CD4-positive, alpha-beta T cell treated with Interleukin-21 for 1 hour (primary cell): ENCODE data around the gene RTN4.

ENCODE experiments used
- DNase-seq: peaks from one replicate; pipeline ENCODE4 v3.0.0-alpha.2; 2020

Gene RTN4

DNA sequence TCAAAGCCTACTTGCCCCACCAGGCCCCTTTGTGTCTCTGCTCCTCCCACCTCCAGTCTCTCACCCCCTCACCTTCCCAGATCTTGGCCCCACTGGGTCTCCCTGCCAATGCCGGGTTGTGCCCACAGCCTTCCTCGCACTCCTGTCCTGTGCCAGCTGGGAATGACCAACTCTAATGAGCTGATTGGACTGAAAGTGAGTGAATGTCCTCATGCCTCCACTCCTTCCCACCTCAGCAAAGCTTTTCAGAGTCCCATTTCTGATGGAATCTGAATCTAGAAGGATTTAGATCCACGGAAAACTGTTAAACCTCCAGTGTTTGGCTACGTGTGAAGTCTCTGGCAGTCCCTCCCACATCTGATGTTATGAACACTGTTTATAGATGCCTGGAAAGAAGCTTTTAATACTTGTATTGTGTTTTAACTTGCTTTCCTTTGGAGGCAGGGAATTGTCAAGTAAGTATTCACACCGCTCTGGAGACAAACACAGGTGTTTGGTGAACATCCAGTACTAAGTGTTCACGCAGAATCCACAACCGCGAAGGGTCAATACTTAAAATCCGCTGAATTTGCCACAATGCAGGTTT is 103.9 kb downstream of the RTN4 start:
- DNase-seq, result no peak

DNA sequence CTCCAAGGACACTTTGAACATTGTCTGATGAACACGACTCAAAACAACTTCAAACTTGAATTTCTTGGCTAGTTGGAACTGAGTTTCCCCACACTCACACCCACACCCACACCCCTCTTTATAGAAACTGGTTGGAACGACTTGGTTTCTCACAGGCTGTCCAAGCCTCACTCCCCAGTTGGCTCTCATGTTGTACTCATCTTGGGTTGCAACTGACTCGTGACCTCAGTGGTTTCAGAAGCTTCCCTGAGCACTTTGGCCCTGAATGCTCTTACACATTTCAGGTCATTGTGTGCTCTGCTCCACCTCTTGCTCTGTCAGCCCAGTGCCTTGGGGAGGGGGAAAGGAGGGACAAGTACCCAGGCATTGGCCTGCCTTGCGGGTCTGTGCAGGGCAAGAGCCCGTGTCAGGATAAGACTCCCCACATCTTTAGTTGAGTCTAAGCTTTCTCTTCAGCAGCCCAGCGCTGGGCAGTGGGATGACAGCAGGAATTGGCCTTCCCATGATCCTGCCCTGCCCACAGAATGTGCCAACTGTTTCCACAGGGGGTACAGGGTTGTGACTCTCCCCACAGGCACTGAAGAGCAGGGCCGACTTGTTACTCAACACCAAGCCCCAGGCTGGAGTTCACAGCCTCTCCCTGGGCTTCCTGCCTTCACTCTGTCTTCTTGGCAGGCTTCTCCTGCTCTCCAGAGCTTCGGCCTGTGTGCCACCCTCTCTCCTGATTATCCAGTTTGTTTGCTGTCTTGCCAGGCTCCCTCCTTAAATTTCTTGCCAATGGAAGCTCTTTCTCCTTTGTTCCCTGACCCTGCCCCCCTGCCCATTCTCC is 104.6 kb downstream of the RTN4 start:
- DNase-seq, result no peak

DNA sequence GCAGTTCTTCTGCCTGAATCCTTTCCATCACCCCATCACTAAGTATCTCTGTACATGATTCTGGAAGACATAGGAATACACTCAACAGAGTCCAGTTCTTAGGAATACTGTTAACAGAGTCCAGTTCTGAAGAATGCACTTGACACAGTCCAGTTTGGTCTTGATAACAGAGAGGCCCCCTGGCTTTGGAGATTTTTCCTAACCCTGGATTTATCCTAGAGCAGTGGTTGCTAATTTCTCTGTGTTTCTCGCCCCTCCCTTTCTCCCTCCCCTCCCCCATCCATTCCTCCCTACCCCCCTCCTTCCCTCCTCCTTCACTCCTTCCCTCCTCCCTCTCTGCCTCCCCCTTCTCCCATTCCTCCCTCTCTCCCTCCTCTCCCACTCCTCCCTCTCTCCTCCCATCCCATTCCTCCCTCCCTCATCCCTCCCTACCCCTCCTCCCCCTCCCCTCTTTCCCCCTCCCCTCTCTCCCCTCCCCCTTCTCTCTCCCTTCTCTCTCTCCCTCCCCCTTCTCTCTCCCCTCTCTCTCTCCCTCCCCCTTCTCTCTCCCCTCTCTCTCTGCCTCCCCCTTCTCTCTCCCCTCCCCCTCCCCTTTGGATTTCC is 105.4 kb downstream of the RTN4 start:
- DNase-seq, result no peak

DNA sequence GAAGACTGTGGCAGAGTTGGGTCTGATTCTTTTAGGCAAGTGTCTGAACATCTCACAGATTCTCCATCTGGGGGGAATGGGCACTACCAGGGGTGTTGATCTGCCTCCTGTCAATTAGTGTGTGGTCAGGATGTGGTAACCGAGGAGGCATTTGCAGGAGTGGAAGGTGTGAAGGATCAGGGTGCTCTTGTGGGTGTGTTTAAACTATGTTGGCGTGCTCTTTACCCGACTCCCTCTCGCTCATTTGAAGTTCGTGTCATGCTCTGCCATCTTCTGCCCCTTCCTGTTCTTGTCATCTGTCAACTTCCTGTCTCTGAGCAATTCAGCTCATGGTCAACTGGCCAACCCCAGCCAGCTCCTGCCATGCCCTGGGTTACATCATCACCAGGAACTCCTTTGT is 107.9 kb downstream of the RTN4 start:
- DNase-seq, result peak; percentile 64

DNA sequence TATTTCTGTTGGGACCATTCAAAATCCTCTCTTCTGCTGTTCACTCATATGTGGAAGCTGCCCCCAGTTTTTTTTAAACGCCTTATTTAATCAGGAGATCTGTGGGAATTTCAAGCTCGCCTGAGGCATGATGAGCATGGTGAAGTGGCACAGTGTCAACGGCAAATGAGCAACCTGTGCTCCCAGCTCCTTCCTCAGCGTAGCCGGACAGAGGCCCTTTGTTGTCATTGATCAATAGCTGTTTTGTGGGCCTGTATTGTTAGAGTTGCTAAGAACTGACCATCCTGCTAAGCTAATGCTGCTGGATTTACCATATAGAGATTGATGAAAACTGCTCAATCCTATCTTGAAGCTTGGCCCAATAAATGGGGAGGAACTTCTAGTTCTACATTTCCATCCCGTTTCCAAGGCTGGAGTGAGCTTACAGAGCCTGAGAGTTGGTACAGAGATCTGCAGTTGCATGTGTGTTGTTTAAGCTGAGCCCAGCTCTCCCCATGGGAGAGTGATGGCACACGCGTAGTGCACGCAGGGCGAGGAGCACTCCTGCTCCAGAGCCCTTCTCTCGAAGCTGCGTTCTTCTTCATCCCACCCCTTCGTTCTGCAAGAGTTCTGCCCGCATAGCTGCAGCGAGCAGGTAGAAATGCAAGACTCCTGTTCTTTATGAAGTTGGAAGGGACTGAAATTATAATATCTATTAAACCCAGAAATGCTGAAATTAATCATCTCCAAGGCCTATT is 108.8 kb downstream of the RTN4 start:
- DNase-seq, result no peak

DNA sequence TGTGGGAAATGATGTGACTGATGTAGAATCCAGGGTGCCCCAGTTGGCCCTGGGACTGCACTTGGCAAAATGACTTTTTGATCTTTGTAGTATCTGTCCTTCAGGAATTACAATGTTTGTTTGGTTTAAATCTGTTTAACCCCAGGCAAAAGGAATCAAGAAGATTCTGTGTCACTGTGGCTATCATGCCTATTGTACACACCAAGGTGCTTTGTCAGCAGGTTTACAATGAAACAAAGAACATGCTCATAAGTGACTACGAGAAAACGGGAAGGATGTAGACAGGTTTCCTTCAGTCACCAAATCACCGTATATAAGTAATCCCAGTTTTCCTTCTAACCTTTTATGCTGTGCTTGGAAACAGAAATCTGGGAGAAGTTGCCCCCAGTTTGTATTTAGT is 109.5 kb downstream of the RTN4 start:
- DNase-seq, result no peak

DNA sequence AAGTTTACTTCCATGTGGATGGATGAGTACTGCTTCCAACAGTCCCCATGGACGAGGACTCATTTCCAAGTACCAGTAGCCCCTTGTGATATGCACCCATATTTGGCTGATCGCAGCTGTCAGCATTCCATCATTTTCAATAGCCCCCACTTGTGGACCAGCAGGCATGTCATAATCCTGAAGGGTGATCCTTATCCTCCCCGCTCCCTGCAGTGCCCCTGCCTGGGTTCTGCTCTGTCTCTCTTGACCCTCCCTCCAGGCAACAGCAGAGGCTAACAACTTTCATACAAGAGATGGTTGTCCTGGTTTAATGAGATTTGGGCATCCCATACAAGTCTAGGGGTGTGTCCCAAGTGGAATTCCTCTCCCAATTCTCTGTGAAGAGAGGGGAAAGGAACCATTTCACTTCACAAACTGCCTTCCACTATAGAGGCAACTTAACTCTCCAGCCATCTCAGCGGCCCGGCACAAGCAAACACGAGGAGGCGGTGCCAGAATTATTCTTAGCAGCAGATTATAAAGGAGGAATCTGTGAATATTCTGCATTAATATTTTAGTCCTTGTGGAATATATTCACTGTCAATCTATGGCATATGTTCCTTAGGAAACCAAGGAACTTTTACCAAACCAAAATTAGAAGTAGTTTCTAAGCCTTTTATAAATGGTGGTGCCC is 110.7 kb downstream of the RTN4 start:
- DNase-seq, result no peak

DNA sequence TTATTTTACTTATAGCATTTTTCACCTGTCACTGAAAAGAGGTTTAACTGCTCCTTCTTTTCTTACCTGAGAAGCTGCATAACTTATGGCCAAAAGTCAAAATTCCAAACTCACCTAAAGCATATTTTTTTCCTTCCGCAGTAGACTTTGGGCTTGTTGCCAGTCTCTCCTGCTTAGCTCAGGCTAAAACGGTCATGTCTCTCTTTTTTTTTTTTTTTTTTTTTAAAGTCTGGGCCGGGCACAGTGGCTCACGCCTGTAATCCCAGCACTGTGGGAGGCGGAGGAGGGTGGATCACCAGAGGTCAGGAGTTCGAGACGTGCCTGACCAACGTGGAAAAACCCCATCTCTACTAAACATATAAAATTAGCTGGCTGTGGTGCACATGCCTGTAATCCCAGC is 113.5 kb downstream of the RTN4 start:
- no peak for DNase-seq

DNA sequence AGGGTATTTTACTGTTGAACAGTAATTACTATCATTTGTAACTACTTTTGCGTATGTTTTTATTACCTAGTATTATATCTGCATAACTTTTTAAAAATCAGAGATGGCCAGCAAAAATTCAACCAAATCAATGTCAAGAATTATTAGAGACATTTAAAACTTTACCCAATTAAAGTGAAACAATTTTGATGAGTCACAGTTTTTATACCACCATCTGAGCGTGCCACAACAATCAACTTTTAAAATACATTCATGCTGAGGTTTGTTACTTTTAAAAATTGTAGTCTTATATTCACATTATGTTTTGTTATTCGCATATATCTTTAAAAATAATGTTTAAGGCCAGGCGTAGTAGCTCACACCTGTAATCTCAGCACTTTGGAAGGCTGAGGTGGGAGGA is 114.9 kb downstream of the RTN4 start:
- DNase-seq, result no peak

DNA sequence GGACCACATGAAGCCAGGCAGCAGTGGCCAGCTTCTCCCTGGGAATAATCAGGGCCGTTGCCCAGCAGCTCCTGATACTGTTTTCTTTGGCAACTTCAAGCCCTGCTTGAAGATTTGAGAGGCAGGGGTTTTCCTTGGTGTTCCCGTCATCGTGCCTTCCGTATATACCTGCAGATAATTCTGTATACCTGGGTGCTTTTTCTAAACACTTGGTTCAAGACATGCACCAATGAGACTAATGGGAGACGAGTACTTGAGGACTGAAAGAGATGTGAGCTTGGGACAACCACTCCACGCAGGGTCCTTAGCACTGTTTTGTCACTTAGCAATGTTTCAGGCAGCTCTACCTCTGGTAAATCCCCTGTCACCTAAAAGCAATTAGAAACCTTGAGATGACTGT is 118.8 kb downstream of the RTN4 start:
- DNase-seq, result no peak

DNA sequence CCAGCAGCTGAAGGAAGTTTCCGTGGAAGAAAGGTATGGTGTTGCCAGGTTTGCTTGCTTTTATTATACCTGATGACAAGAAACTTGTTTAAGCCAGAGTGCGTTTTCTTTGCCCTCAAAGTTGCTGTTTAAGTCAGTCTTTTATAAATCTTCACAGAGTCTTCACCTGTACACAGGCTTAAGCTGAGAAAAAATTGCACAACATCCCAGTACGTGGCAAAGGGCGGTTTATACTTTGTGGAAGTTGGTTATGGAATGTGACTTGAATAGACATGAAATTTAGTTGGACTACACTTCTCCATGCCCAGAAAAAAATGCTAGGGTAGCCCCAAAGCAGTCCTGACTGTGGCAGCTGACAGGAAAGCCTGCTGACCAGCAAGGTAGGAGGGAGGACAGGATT is 121.5 kb downstream of the RTN4 start:
- DNase-seq, result no peak

DNA sequence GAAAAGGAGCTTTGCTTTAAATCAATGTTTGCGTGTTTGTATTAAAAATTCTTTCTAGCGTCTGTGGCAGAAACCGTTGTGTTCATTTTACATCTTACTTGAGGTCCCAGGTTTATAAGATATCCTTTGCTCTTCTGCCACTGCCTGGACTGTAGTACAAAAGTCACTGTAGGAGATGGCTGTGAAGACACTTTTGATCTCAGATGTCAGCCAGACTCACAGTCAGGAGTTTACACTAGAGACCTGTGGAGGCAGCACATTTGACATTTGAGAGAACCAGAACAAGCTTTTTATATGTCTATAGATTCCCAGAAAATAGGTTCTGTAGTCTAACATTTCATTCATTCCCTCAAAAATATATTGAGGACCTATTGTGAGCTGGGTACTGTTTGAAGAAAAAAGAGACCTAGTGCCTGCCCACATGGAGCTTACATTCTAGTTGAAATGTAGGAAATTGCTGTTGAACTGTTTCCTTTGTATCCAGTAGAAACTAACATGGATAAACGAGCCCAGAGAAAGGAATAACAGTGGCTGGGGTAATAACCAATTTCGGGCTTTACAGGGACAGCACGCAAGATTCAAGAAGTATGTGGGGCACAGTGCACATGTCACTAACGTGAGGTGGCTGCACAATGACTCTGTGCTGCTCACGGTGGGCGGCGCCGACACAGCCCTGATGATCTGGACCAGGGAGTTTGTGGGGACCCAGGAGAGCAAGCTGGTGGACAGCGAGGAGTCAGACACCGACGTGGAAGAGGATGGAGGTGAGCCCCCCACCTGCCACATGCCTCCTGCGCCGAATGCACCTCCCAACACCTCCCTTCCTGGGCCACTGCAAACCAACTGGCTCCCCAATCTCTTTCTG is 122.3 kb downstream of the RTN4 start:
- DNase-seq, result no peak

DNA sequence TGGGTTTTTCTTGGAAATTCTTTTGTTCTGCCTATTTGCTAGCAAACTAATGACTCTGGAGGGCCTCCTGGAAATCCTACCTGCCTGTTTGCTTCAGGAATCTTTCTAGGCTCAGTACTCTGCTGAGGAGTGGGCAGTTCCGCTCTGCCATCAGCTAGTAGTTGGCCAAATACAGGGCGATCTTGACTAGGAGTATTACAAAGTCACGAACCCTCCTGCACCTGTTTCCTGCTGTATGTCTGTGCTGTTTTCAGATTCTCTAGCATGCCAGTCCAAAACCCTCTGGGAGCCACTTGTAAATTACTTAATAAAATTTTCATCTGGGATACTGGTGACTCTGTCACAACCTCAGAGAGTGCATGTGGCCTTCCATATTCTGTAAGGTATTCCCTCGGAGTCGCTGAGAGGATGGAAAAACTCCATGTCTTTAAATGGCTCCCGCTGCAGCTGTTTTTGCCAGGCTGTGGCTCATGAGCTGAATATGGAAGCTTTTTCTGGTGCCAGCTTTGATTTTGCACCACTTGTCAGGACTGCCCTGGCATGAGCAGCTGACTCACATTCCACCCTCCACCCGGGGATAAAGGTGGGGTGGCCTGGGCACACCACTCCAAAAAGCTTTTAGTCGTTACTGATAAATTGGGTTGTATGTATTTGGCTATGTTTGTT is 123.0 kb downstream of the RTN4 start:
- DNase-seq, result no peak

DNA sequence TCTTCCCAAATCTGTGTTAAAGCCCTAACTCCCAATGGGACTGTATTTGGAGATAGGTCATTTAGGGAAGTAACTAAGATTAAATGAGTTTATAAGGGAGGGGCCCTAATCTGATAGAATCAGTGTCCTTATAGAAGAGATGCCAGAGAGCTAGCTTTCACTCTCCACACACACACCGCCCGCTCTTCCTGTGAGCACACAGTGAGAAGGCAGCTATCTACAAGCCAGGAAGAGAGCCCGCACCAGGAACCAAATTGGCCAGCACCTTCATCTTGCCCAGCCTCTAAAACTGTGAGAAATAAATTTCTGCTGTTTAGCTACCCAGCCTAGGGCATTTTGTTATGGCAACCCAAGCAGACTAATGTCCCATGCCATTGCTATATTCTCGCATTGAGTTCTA is 125.2 kb downstream of the RTN4 start:
- DNase-seq, result no peak

DNA sequence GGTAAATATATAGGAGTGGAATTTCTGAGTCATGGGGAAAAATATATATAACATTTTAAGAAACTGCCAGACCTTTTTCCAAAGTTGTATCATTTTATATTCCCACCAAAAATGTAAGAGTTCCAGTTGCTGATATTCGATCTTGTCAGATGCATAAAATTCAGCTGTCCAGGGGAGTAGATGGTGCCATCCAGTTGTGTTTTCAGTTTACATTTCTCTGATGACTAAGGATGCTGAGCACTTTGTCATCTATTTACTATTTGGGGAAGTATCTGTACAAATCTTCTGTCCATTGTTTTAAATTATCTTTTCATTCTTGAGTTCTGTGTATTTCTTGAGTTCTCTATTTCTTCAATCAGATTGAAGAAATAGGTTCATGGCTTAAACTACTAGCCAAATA is 126.1 kb downstream of the RTN4 start:
- DNase-seq, result no peak
